Iris pigment epithelial cell (primary cell): ENCODE data around the gene CLCA2.
A peak's percentile ranks its signal among the peaks of the same experiment; 100 is the strongest.

ENCODE experiments used
- DNase-seq: peaks from one replicate; pipeline ENCODE4 v3.0.0-alpha.2; 2011; ENCODE audit warnings: low read depth

CLCA2 gene

DNA sequence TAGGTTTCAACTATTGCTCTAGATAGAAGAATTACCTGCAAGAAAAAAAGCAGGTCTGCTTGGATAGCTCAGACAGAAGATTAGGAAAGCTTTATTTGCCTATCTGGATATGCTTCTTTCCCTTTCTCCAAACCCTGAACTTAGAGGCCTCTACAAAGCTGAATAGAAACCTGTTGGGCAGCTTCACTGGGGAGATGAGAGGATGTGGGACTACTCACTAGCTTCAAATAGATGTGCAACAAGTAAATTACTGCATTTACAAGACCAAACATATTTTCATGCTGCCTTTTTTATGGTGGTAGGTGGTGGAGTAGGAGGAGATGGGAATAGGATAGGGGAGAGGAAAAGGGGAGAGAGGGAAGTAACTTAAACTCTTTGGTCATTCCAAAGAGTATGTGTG, 6.4 kb downstream of the CLCA2 start:
- DNase-seq: peak; percentile 20

- no peak for DNase-seq
These were observed 10.1 kb downstream of the CLCA2 start for GRCh38 chr1:86434059-86434458.

DNA sequence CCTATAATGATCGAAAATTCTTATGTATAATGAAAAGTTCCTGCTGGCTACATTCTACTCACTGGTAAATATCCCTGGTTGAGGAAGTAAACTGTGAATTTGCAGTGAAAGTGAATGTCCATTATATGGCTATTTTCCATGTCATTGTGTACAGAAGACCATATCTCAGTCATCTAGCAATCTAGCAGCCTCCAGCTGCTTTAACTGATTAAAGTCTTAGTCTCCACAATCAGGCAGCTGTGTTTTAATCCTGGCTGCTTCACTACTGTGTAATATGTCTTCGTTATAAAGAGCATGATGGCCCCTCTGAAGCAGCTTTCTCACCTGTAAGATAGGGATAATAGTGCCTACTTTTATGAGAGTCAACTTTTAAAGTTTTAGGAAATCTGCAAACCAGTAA, 11.4 kb downstream of the CLCA2 start:
- DNase-seq: no peak

DNA sequence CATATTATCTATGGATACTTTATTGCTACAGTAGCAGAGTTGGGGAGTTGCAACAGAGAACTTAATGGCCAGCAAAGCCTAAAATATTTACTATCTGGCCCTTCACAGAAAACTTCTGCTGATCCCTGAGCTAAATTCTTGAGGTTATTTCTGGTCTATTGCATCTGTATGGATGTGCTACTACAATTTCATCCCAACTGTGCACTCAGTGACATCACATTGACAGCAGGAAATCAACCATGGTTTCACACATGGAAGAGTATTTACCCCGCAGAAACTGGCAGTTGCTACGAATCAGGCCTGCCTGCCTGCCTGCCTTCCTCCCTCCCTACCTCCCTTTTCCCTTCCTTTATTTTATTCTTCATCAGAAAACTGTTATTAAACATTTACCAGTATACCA, 12.1 kb downstream of the CLCA2 start:
- DNase-seq: peak; percentile 10

DNA sequence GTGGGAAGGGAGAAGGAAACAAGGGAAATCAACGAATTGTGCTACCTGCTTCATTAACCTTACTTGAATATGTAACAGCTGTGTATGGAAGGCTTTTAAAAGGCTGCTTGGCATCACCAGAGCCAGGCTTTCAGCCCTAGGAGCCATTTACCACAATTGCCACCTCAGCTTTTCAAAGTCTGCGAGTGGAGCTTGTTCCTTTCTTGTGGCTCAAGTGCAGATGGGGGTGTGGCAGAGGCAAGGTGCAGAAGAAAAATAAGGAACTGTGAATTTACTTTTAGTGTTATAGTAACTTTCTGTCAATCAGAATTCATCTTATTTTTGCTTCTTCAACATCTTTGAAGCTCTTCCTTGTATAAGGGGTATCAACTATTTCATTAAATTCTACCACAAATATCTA, 17.6 kb downstream of the CLCA2 start:
- DNase-seq: no peak

GRCh38 chr1:86441997-86442396, 18.0 kb downstream of the CLCA2 start:
- DNase-seq: no peak

GRCh38 chr1:86445919-86446318, 21.9 kb downstream of the CLCA2 start:
- DNase-seq: no peak

DNA sequence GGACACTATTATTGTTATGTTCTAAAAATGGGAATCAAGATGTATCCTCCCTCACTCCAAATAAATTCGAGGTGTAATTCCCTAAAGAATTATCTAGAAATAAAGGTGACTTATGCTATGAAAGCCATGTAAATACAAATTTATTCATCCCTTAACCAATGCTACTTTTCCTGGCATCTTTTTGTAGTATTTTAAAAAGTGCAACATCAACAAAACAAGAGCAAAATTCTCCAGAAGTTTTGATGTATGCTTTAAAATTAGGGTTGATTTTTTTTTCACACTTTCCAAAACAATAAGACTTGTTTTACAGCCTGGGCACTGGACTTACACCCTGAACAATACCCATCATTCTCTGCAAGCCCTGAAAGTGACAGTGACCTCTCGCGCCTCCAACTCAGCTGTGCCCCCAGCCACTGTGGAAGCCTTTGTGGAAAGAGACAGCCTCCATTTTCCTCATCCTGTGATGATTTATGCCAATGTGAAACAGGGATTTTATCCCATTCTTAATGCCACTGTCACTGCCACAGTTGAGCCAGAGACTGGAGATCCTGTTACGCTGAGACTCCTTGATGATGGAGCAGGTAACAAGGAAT, 23.3 kb downstream of the CLCA2 start:
- no peak for DNase-seq

DNA sequence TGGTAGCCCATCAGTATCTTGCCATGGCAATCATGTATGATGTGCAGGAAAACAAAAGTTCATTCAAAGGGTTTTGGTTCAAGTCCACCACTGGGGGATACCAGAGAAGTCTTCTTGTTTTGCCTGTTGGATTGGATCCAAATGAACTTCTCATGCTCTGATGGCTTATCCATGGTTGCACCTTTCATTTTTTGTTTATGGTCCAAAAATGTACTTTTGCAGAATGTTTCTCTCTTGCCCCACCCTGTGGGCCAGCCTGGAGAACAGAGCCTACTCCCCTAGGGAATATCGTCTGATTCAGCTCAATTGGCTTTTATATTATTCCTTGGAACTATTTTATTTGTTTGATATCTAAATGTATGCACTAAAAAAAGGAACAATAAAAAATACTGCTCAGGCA, 24.7 kb downstream of the CLCA2 start:
- DNase-seq: no peak

DNA sequence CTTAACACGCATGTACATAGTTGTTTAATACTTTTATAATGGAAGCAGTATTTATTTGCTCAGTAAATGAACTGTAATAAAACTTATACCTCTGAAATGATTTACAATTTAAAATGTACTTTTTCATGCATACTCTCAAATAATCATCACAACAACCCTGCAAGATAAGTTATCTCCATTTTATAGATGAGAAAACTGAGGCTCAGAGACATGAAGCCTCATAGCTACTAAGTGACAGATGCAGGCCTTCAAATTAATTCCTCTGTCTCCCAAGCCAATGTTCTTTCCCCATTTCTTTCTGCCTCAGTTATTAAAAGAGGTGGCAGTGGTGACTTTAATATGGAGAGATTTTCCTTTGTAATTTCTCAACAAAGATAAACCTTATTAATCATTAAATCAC, 25.1 kb downstream of the CLCA2 start:
- no peak for DNase-seq

DNA sequence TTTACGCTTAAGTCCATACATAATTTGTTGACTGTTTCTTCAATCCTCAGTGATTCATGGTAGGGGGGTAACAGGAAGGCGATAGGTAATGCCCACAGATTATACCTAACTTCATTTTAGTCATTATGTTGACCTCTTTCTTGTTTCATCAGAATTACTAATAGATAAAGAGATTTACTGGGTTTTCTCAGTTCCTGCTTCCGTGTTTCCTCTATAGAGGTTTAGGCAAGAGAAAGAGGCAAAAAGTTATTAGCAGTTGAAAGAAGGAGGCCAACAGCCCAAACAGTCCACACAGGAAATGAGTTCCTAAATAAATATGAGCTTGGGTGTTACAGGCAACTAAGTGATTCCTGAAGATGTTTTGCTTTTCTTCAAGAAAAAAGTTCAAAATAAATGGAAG, 26.9 kb downstream of the CLCA2 start:
- no peak for DNase-seq

- no peak for DNase-seq
These were observed 29.7 kb downstream of the CLCA2 start for GRCh38 chr1:86453664-86454063.

DNA sequence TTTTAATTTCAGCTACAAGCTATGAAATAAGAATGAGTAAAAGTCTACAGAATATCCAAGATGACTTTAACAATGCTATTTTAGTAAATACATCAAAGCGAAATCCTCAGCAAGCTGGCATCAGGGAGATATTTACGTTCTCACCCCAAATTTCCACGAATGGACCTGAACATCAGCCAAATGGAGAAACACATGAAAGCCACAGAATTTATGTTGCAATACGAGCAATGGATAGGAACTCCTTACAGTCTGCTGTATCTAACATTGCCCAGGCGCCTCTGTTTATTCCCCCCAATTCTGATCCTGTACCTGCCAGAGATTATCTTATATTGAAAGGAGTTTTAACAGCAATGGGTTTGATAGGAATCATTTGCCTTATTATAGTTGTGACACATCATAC, 31.1 kb downstream of the CLCA2 start:
- no peak for DNase-seq

DNA sequence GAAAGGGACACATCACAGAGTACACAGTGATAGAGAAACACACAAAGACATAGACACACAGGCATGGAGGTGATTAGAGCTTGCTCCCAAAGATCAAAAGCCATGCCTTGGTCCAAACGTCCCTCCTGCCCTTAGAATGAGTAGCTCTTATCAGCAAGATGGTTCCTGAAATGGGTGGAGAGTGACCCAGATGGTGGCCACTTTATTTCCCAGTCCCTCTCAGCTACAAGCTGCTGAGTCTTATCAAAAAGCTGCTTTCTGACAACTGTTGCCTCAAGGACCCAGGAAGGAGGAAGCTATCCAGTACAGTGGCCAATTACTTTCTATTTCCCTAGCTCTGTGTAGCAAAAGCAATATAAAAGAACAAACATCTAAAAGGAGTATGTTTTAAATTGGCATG, 37.0 kb downstream of the CLCA2 start:
- no peak for DNase-seq

DNA sequence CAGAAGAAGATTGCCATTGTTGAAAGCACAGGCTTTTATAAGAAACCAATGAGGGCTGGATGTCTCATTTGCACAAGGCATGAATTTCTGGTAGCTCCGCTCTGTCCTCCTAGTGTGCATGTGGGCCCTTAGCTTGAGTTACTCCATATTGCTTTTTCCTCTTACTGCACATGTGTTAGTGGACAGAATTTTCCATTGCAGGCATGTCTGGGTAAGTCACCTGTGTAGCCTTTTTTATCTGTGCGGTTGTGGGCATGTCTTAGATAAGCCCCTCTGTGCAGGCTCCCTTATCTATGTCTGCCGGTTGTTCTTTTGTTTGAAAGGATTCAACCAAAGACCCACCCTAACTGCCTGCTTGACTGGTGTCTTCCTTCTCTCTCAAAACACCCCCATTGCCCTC, 37.5 kb downstream of the CLCA2 start:
- no peak for DNase-seq

GRCh38 chr1:86464819-86465218, 40.8 kb downstream of the CLCA2 start:
- DNase-seq: no peak

GRCh38 chr1:86466109-86466844, 42.3 kb downstream of the CLCA2 start:
- no peak for DNase-seq

DNA sequence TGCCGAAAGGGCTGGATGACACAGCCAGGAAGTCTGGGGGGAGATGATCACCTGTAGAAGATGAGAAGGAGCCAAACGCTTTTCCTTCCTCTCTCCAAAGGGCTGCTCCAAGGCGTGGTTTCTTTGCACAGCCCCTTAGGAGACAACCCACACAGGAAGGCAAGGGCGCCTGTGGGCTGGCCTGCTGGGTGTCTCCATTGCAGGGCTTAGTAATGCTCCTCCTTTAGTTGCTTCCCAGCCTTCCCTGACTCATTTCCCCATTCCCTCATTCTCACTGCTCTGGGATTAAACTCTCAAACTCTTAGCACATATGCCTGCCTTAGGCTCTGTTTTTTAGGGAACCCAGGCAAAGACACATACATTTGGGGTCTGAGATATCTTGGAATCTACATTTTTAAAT, 43.0 kb downstream of the CLCA2 start:
- peak; percentile 13 for DNase-seq

DNA sequence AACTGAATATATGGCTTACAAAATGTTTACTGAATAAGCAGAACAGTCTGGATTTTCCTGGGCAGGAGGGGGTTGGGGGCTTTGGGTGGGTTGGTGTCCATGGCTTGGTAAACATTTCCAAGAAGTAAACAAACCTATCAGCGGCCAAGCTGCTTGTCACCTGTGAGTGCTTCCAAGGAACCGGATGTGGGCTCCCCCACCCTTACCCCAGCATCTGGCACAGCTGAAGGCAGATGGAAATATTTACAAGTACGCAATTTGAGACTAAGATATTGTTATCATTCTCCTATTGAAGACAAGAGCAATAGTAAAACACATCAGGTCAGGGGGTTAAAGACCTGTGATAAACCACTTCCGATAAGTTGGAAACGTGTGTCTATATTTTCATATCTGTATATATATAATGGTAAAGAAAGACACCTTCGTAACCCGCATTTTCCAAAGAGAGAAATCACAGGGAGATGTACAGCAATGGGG, 44.6 kb downstream of the CLCA2 start, which contains the start of gene CLCA1:
Gene CLCA1 (plus strand): TSS at position 427 of the 477 bp plus-strand sequence. CDS start 45 bp downstream, at position 472.
- no peak for DNase-seq

DNA sequence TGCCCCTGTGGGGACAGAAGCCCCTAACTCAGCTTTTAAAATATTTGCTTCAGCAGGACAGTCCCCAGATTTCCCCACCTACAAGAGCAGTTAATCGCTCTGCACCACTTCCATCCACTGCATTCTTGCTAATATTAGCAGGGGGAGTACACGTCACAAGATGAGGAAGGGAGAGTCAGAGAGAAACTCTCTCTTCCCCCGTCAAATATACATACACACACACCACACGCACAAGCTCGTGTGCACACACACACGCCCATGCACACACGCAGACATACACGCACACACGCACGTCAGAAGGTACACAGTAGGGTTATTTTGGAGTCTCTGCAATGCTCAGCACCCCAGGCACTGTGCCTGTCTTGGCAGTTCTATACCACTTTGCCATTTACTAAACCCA, 46.9 kb downstream of the CLCA2 start:
- no peak for DNase-seq

- no peak for DNase-seq
These were observed 47.3 kb downstream of the CLCA2 start for GRCh38 chr1:86471291-86471690.

DNA sequence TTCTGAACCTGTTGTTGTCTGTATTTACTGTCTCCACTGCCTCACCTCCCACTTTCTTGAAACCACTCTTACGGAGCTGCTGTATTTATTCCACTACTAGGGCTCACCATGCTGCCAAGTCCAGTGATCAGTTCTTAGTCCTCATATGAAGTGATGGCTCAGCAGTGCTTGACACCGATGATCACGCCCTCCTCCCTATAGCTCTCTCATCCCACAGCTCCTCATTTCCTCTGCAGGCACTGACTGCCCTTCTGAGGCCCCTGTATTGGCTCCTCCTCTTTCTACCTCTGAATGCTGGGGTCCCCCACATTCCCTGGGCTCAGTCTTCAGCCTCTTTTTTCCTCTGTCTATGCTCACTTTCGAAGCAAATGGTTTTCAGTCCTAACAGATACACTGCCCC, 48.2 kb downstream of the CLCA2 start:
- no peak for DNase-seq

DNA sequence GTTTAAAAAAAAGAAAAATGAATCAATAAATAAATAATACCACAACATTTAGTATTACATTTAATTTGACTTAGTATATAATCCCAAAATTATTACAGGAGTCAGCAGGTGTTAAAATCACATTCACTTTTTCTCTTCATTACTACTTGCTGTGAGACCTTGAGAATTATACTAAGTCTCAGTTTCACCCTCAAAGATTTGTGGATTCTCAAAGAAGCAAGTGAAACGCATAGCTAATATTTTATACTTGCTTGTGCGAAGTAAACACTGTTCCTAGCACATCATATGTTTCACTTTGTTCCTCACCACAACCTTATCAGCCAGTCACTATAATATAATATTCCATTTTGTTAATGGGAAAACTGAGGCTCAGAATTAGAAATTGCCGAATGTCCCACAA, 48.8 kb downstream of the CLCA2 start:
- DNase-seq: no peak

- no peak for DNase-seq
These were observed 53.3 kb downstream of the CLCA2 start for GRCh38 chr1:86477256-86477655.
